Peyer's patch (tissue), 4 donors: ENCODE measurements around the gene SERPINA10. TPM values are rescaled to one million over a fixed set of nuclear protein-coding genes. Genes with fewer than 3 reads are reported as not detected.

ENCODE experiments used
- DNase-seq, 3 donors: peaks; one replicate each; pipeline ENCODE4 v3.0.0-alpha.2; 2017 to 2019
- H3K27ac ChIP-seq, 4 donors: fragments of 200-600 bp; sonication (generic); one replicate each; pipeline ENCODE4 v1.5.1; 2016 to 2019
- H3K27me3 ChIP-seq, 2 donors: fragments of 200-600 bp; sonication (generic); one replicate each; pipeline ENCODE4 v1.5.1; 2019
- H3K36me3 ChIP-seq, 3 donors: fragments of 200-600 bp; sonication (generic); one replicate each; pipeline ENCODE4 v1.5.1; 2016 to 2019
- H3K4me1 ChIP-seq, 4 donors: fragments of 200-600 bp; sonication (generic); one replicate each; pipeline ENCODE4 v1.5.1; 2016 to 2019
- H3K4me3 ChIP-seq, 4 donors: fragments of 200-600 bp; sonication (generic); 1 replicate in 3 of 4; 2 replicates in 1 of 4; pipeline ENCODE4 v1.5.1; 2016 to 2019; ENCODE audit warnings: mild to moderate bottlenecking in 1 of 4
- H3K9me3 ChIP-seq, 4 donors: fragments of 200-600 bp; sonication (generic); one replicate each; pipeline ENCODE4 v1.5.1; 2016 to 2019; ENCODE audit warnings: mild to moderate bottlenecking in 1 of 4
- CTCF ChIP-seq, 6 experiments: fragments of 450-650 bp in 4 of 6; fragments of 200-600 bp in 2 of 6; sonication (generic) in 1 of 6; IDR thresholded peaks; one replicate each; pipeline ENCODE4 v1.5.1; 2017 to 2019; ENCODE audit warnings: antibody characterized with exemption in 6 of 6, mild to moderate bottlenecking in 3 of 6, moderate library complexity in 1 of 6
- POLR2A ChIP-seq, 2 donors: fragments of 450-650 bp; IDR thresholded peaks; one replicate each; pipeline ENCODE4 v1.5.1; 2017; ENCODE audit warnings: antibody characterized with exemption in 2 of 2, mild to moderate bottlenecking in 2 of 2, moderate library complexity in 2 of 2
- total RNA-seq, 4 donors: library from RNA; depleted of rRNA; stranded (reverse); fragments of >200 nt; gene quantifications; one replicate each; pipeline ENCODE4 v1.1.0, GENCODE V29; 2016

The SERPINA10 gene
- total RNA-seq, 4 donors from 2014 or later: not detected

- Histone ChIP-seq H3K4me1 (no peaks in the 10 kb centered on the region), H3K4me3 (no peak overlapping the region), H3K27me3 (no peaks in the 10 kb centered on the region), H3K9me3 (no peaks in the 10 kb centered on the region), H3K36me3 (no peaks in the 10 kb centered on the region), H3K27ac (no peak overlapping the region)
- no peak for TF ChIP-seq POLR2A (IDR thresholded peaks at IDR 0.05)
- TF ChIP-seq CTCF (IDR thresholded peaks at IDR 0.05): no peak
- DNase-seq: no peak
These were observed 2.5 kb upstream of the SERPINA10 start for GRCh38 chr14:94295360-94296180.

- Histone ChIP-seq H3K9me3 (no peaks in the 10 kb centered on the region), H3K36me3 (no peaks in the 10 kb centered on the region), H3K27me3 (no peaks in the 10 kb centered on the region), H3K4me1 (no peaks in the 10 kb centered on the region), H3K27ac (no peak overlapping the region), H3K4me3 (no peak overlapping the region)
- TF ChIP-seq CTCF (IDR thresholded peaks at IDR 0.05): no peak
- TF ChIP-seq POLR2A (IDR thresholded peaks at IDR 0.05): no peak
- no peak for DNase-seq
These were observed 483 bp upstream of the SERPINA10 start for GRCh38 chr14:94293578-94293924.

- DNase-seq: no peak
- Histone ChIP-seq H3K4me3 (peak overlapping the region in 1 of 4 donors; percentile 14), H3K36me3 (no peaks in the 10 kb centered on the region), H3K27me3 (no peaks in the 10 kb centered on the region), H3K4me1 (no peaks in the 10 kb centered on the region), H3K27ac (no peak overlapping the region), H3K9me3 (no peaks in the 10 kb centered on the region)
- no peak for TF ChIP-seq CTCF (IDR thresholded peaks at IDR 0.05)
- TF ChIP-seq POLR2A (IDR thresholded peaks at IDR 0.05): no peak
These were observed 569 bp downstream of the SERPINA10 start for GRCh38 chr14:94292526-94292871.

GRCh38 chr14:94291906-94292525 is 1.1 kb downstream of the SERPINA10 start:
- H3K27me3 ChIP-seq: no peaks in the 10 kb centered on the region
- DNase-seq: no peak
- H3K36me3 ChIP-seq: no peaks in the 10 kb centered on the region
- TF ChIP-seq CTCF (IDR thresholded peaks at IDR 0.05) (no peak), POLR2A (IDR thresholded peaks at IDR 0.05) (no peak)
- no peak overlapping the region for H3K27ac ChIP-seq
- no peaks in the 10 kb centered on the region for H3K4me1 ChIP-seq
- H3K4me3 ChIP-seq: peak overlapping the region in 1 of 4 donors; percentile 14
- H3K9me3 ChIP-seq: no peaks in the 10 kb centered on the region

- DNase-seq: no peak
- Histone ChIP-seq H3K4me1 (no peaks in the 10 kb centered on the region), H3K36me3 (no peaks in the 10 kb centered on the region), H3K4me3 (no peak overlapping the region), H3K27me3 (no peaks in the 10 kb centered on the region), H3K9me3 (no peaks in the 10 kb centered on the region), H3K27ac (no peak overlapping the region)
- TF ChIP-seq POLR2A (IDR thresholded peaks at IDR 0.05) (no peak), CTCF (IDR thresholded peaks at IDR 0.05) (no peak)
These were observed 1.7 kb downstream of the SERPINA10 start for GRCh38 chr14:94291159-94291905.
